GM19025 (cell line): ENCODE measurements around the gene CFAP20DC.
"Not testable (repeated sequence)": the region's sequence is repeated elsewhere in the genome, so short reads cannot be mapped to it uniquely, and the experiment has no call there.

Experiments
- ATAC-seq: cut with Tn5 transposase; IDR thresholded peaks from one replicate; pipeline ENCODE4 v1.9.1; 2021; ENCODE audit warnings: mild to moderate bottlenecking, low read depth, moderate library complexity; ENCODE audit not compliant: unreplicated experiment

CFAP20DC gene

GRCh38 chr3:58880182-58880581, 169.6 kb downstream of the CFAP20DC start:
- ATAC-seq: no peak

GRCh38 chr3:58874795-58875194, 175.0 kb downstream of the CFAP20DC start:
- peak; percentile 73 for ATAC-seq

GRCh38 chr3:58874248-58874741, 175.5 kb downstream of the CFAP20DC start:
- ATAC-seq: peak; percentile 73

GRCh38 chr3:58868097-58868779, 181.6 kb downstream of the CFAP20DC start:
- no peak for ATAC-seq

GRCh38 chr3:58867621-58868020, 182.2 kb downstream of the CFAP20DC start:
- no peak for ATAC-seq

GRCh38 chr3:58866079-58866478, 183.7 kb downstream of the CFAP20DC start:
- no peak for ATAC-seq

- ATAC-seq: no peak
Observed at GRCh38 chr3:58864480-58864879, 185.3 kb downstream of the CFAP20DC start.

- no peak for ATAC-seq
Observed at GRCh38 chr3:58863206-58863605, 186.6 kb downstream of the CFAP20DC start.

- no peak for ATAC-seq
Observed at GRCh38 chr3:58861551-58861950, 188.3 kb downstream of the CFAP20DC start.

- ATAC-seq: no peak
Observed at GRCh38 chr3:58858126-58858525, 191.7 kb downstream of the CFAP20DC start.

- no peak for ATAC-seq
Observed at GRCh38 chr3:58857402-58857801, 192.4 kb downstream of the CFAP20DC start.

GRCh38 chr3:58848826-58849225, 201.0 kb downstream of the CFAP20DC start:
- no peak for ATAC-seq

- not testable (repeated sequence) for ATAC-seq
Observed at GRCh38 chr3:58842050-58842747, 207.6 kb downstream of the CFAP20DC start.

GRCh38 chr3:58840949-58841348, 208.9 kb downstream of the CFAP20DC start:
- ATAC-seq: no peak

- no peak for ATAC-seq
Observed at GRCh38 chr3:58839964-58840363, 209.9 kb downstream of the CFAP20DC start.

GRCh38 chr3:58839187-58839586, 210.6 kb downstream of the CFAP20DC start:
- ATAC-seq: no peak

GRCh38 chr3:58837856-58838255, 212.0 kb downstream of the CFAP20DC start:
- ATAC-seq: no peak

- no peak for ATAC-seq
Observed at GRCh38 chr3:58837141-58837843, 212.5 kb downstream of the CFAP20DC start.

- no peak for ATAC-seq
Observed at GRCh38 chr3:58835086-58835485, 214.7 kb downstream of the CFAP20DC start.

- ATAC-seq: no peak
Observed at GRCh38 chr3:58833491-58833890, 216.3 kb downstream of the CFAP20DC start.

- ATAC-seq: no peak
Observed at GRCh38 chr3:58829321-58830000, 220.4 kb downstream of the CFAP20DC start.
